ENCODE data around the gene HNRNPA0. TPM values are rescaled to one million over a fixed set of nuclear protein-coding genes. Genes with fewer than 3 reads are reported as not detected.

HNRNPA0 gene
- total RNA-seq, 1 donor from 2014 or later = 57.1 TPM

DNA sequence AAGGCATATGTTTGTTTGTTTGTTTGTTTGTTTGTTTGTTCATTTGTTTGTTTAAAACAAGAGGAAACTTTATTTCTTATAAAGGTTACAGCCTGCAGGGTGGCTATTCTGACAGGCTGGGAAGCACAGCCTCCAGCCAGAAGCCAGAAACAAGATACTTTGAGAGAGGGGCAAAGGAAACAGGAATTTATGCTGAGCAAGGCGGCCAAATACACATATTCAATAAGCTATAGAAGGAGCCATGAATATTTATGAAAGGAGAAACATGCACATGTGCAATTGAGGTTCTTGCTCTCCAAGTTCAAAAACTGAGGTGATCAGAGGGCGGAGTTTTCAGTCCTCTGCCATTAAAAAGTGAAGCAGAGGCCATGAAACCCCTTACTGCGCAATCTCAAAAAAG is 37.8 kb downstream of the HNRNPA0 start:
- no peak for TF ChIP-seq CTCF (IDR thresholded peaks at IDR 0.05; ENCODE audit: unreplicated experiment)
- Mint-ChIP-seq H3K27ac (ENCODE audit: unreplicated experiment) (peak overlapping the region; percentile 57), H3K4me3 (ENCODE audit: unreplicated experiment) (peak overlapping the region; percentile 72), H3K4me1 (ENCODE audit: unreplicated experiment) (peaks cover 30% of the 10 kb centered on the region), H3K9me3 (ENCODE audit: unreplicated experiment) (no peaks in the 10 kb centered on the region), H3K36me3 (ENCODE audit: low read depth, unreplicated experiment) (peaks cover 74% of the 10 kb centered on the region), H3K27me3 (ENCODE audit: unreplicated experiment) (no peaks in the 10 kb centered on the region)
- DNase-seq (ENCODE audit: low spot score) = no peak

DNA sequence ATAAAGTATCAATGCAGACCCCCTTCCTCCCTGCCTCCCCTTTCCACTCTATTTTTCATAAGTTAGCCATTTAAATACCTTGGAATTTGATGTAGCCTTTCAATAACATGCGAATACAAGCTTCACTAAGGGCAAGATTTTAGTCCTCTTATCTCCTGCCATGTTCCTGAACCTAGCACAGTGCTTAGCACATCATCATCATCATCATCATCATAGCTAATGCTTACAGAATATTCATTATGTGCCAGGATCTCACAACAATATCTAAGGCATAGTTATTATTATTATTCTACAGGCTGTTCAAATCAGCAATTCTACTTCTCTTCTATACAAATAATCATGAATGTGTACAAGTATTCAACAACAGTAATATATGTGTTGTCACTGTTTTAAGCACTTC is 38.7 kb downstream of the HNRNPA0 start:
- no peak for TF ChIP-seq CTCF (IDR thresholded peaks at IDR 0.05; ENCODE audit: unreplicated experiment)
- peak overlapping the region; percentile 62 for H3K27ac Mint-ChIP-seq (ENCODE audit: unreplicated experiment)
- no peaks in the 10 kb centered on the region for H3K9me3 Mint-ChIP-seq (ENCODE audit: unreplicated experiment)
- peaks cover 24% of the 10 kb centered on the region for H3K4me1 Mint-ChIP-seq (ENCODE audit: unreplicated experiment)
- DNase-seq (ENCODE audit: low spot score) = no peak
- H3K27me3 Mint-ChIP-seq (ENCODE audit: unreplicated experiment) = no peaks in the 10 kb centered on the region
- H3K4me3 Mint-ChIP-seq (ENCODE audit: unreplicated experiment) = peak overlapping the region; percentile 66
- H3K36me3 Mint-ChIP-seq (ENCODE audit: low read depth, unreplicated experiment) = peaks cover 78% of the 10 kb centered on the region

GRCh38 chr5:137714946-137715345 is 39.2 kb downstream of the HNRNPA0 start:
- Mint-ChIP-seq H3K36me3 (ENCODE audit: low read depth, unreplicated experiment) (peaks cover 82% of the 10 kb centered on the region), H3K4me1 (ENCODE audit: unreplicated experiment) (peaks cover 23% of the 10 kb centered on the region), H3K27me3 (ENCODE audit: unreplicated experiment) (no peaks in the 10 kb centered on the region), H3K9me3 (ENCODE audit: unreplicated experiment) (no peaks in the 10 kb centered on the region), H3K4me3 (ENCODE audit: unreplicated experiment) (peak overlapping the region; percentile 66), H3K27ac (ENCODE audit: unreplicated experiment) (no peak overlapping the region)
- DNase-seq (ENCODE audit: low spot score) = no peak
- TF ChIP-seq CTCF (IDR thresholded peaks at IDR 0.05; ENCODE audit: unreplicated experiment) = no peak

- H3K9me3 Mint-ChIP-seq (ENCODE audit: unreplicated experiment) = no peaks in the 10 kb centered on the region
- TF ChIP-seq CTCF (IDR thresholded peaks at IDR 0.05; ENCODE audit: unreplicated experiment) = no peak
- H3K4me3 Mint-ChIP-seq (ENCODE audit: unreplicated experiment) = peak overlapping the region; percentile 6
- peaks cover 83% of the 10 kb centered on the region for H3K36me3 Mint-ChIP-seq (ENCODE audit: low read depth, unreplicated experiment)
- H3K27ac Mint-ChIP-seq (ENCODE audit: unreplicated experiment) = no peak overlapping the region
- no peaks in the 10 kb centered on the region for H3K27me3 Mint-ChIP-seq (ENCODE audit: unreplicated experiment)
- no peak for DNase-seq (ENCODE audit: low spot score)
- peaks cover 19% of the 10 kb centered on the region for H3K4me1 Mint-ChIP-seq (ENCODE audit: unreplicated experiment)
These were observed 39.7 kb downstream of the HNRNPA0 start for GRCh38 chr5:137714494-137714893.

GRCh38 chr5:137712139-137712667 is 42.0 kb downstream of the HNRNPA0 start:
- Mint-ChIP-seq H3K9me3 (ENCODE audit: unreplicated experiment) (no peaks in the 10 kb centered on the region), H3K36me3 (ENCODE audit: low read depth, unreplicated experiment) (peaks cover 83% of the 10 kb centered on the region), H3K4me3 (ENCODE audit: unreplicated experiment) (no peak overlapping the region), H3K4me1 (ENCODE audit: unreplicated experiment) (peaks cover 11% of the 10 kb centered on the region), H3K27me3 (ENCODE audit: unreplicated experiment) (peaks cover 2% of the 10 kb centered on the region), H3K27ac (ENCODE audit: unreplicated experiment) (no peak overlapping the region)
- TF ChIP-seq CTCF (IDR thresholded peaks at IDR 0.05; ENCODE audit: unreplicated experiment) = no peak
- DNase-seq (ENCODE audit: low spot score) = no peak

Measured in endothelial cell (in vitro differentiated cells).